CD4-positive, alpha-beta T cell treated with Interleukin-17A for 1 hour (primary cell): ENCODE measurements around the gene FAM47E.
"Not testable (repeated sequence)": the region's sequence is repeated elsewhere in the genome, so short reads cannot be mapped to it uniquely, and the experiment has no call there.

Experiments
- DNase-seq: peaks from one replicate; pipeline ENCODE4 v3.0.0-alpha.2; 2020

FAM47E gene

DNA sequence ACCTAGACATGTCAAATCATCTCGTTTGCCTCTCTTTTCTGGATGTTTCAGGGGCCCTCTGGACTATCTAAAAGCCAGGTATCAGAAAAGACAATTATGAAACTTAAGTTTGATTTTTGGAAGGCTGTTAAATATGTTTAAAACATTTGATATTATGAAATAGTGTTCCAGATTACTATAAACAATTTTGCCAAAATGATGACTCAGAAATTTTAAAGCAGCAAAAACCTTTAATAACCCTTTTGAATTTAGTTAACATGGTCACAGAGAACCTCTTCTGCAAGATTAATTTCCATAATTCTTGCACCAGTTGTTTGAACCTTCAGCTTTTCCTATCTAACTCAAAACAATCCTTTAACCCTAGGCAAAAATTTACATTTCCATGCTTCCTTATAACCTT, 18.8 kb upstream of the FAM47E start:
- DNase-seq, result no peak

DNA sequence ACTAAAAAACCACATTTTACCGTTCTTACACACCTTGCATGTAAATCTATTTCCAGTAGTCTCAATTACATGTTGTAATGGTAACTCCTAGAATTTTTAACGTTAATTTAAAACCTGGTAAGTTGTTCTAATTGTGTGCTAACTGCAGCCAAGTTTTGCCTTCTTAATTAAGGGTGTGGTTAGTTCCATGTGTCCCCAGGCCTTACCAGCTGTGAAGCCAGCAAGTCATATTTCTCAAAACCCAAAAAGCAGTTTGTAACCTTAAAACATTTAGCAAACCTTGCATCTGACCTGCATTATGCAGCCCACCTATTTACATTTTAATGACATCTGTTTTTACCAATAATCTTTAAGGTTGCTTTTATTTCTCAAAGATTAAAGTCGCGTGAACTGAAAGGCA, 18.4 kb upstream of the FAM47E start:
- no peak for DNase-seq

DNA sequence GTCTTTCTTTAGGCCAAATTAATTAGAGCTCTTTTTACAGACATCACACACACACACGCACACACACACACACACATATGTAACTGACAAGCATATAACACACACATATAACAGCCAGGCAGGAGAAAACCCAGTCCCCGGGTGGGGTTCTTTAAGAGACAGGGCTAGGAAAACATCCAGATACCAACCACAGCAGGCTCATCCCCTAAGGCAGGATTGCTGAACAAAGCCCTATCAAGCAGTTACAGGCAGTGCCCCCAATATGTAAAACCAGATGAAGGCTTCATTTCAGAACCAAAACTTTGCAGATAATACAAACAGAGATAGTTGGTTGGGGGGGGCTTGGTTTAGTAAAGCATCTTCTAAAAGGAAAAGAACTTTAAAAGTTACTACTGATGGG, 18.0 kb upstream of the FAM47E start:
- DNase-seq, result no peak

DNA sequence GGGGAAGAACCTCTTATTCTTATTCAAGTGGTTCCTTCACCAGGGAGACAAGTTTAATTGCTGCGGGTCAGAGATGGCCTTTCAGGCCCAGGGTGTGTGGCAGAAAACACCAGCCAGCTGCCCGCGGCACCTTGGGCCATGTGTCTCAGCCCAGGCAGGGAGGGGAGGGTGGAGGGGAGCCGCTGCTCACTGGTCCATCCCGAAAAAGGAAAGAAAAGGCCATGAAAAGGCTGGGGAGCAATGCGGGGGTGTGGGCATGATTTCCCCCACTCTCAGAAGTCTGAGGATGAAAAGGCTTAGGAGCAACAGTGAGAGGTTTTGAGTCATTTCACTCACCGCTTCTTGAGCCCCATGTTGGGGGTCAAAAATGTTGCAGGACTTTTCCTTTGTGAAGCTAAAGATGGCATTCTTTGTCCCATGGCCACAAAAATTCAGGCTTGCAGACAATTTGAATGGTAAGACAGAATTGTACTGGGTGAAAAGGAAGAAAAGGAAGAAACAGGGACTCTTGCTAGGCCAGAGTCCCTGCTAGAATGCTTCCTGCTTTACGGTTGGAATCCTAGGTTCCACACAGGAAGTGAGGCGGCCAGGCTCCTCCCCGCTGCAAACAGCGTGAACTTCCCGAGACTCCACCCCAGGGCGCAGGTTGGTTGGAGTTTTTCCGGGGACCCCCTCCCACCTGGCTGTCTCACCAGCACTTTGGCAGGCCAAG, 17.4 kb upstream of the FAM47E start:
- DNase-seq, result no peak

DNA sequence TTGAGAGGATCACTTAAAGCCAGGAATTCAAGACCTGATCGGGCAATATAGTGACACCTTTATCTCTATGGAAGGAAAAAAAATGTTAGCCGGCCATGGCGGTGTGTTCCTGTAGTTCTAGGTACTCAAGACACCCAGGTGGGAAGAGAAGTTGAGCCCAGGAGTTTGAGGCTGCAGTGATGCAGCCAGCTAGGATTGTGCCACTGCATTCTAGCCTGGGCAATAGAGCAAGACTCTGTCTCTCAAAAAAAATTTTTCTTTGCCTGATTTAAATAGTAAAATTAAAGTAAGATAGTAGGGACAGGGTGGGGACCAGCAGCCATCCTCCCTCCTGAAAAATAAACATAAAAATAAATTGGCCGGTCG, 16.9 kb upstream of the FAM47E start:
- no peak for DNase-seq

DNA sequence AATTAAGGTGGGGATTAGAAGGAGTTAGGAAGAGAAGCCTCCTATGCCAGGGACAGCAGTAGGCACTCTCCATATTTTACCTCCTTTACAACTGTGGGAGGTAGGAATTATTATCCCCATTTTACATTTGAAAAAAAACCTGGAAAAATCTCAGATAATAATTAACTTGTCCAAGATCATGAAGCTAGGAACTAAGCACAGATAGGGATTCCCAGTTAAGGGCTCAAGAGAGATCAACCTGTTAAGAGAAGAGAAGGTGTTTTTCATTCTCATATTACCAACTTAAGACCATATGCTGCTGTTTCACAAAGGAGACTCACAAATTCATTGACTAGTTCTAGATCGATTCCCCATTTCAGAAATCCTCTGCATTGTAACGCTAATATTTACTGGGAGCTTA, 16.1 kb upstream of the FAM47E start:
- DNase-seq, result no peak

DNA sequence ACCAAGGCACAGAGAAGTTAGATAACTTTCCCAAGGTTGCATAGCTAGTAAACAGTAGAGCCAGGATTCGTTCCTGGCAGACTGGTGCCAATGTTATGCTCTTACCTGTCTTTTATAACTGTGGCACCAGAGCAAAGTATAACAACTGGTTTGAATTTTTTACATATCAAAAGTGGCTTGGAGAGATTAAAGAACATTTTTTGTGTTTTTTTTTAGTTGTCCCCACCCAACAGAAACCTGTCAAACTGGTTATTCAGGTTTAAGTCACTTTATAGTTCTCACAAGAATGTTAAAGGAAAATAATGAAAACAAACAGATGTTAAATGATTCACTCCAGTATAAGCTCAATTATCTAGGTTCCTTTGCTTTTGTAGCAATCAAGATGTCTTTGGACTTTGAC, 15.6 kb upstream of the FAM47E start:
- DNase-seq, result no peak

DNA sequence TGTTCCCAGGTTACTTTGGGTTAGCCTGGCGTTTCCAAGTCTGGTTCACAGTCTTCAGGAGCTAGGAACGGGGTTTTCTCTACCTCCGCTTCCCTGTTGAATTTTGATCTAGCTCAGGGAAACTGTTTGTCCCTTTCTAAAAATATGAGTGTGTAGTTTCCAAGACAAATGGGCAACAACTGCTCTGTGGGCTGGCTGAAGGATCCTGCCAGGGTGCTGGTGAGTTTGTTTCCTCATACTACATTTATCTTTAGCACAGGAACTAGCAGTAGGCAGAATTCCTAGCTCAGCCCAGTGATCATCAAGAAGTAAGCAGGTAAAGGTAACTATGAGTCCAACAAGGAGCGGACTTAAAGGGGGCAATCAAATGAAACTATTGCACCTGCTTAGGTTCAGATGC, 13.3 kb upstream of the FAM47E start:
- DNase-seq, result no peak

DNA sequence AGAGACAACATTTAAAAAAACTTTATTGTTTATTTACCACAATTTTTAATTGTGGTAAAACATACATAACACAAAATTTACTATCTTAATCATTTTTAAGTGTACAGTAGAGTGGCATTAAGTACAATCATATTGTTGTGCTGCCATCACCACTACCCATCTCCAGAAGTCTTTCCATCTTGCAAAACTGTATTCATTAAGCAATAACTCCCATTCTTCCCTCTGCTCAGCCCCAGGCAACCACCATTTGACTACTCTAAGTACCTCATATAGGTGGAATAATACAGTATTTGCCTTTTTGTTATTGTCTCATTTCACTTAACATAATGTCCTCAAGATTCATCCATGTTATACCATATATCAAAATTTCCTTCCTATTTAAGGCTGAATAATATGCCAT, 12.8 kb upstream of the FAM47E start:
- DNase-seq, result no peak

DNA sequence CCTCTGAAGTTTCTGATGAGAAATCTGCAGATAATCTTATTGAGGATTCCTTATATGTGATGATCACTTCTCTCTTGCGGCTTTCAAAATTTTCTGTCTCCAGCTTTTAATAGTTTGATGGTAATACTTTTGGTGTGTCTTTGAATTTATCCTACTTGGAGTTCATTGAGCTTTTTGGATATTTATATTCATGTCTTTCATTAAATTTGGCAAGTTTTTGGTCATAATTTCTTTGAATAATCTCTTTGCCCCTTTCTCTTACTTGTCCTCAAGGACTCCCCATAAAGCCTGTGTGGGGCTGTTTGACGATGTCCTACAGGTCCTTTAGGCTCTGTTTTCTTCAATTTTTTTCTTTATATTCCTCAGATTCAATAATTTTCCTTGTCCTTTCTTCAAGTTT, 11.3 kb upstream of the FAM47E start:
- DNase-seq, result no peak

DNA sequence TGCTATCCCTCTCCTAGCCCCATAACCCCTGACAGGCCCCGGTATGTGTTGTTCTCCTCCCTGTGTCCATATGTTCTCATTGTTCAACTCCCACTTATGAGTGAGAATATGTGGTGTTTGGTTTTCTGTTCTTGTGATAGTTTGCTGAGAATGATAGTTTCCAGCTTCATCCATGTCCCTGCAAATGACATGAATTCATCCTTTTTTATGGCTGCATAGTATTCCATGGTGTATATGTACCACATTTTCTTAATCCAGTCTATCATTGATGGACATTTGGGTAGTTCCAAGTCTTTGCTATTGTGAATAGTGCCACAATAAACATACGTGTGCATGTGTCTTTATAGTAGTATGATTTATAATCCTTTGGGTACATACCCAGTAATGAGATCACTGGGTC, 7.6 kb upstream of the FAM47E start:
- not testable (repeated sequence) for DNase-seq

DNA sequence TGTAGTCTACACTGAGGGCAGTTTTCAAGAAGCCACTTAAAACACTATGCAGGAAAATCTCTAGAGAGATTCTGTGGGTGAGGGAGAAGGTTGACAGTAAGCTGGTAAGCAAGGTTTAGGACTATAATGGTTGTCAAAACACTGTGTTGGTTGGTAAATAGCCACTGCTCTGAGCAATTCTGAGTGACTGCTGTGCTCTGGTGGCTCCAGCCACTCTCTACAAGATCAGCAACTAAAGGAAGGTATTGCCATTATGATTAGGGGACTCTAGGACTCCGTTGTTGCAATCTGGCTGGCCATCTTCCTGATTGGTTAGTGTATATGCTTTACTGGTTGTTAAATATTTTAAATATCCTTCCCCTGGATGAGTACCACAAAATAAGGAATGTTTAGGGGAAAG, 5.5 kb upstream of the FAM47E start:
- DNase-seq, result no peak

DNA sequence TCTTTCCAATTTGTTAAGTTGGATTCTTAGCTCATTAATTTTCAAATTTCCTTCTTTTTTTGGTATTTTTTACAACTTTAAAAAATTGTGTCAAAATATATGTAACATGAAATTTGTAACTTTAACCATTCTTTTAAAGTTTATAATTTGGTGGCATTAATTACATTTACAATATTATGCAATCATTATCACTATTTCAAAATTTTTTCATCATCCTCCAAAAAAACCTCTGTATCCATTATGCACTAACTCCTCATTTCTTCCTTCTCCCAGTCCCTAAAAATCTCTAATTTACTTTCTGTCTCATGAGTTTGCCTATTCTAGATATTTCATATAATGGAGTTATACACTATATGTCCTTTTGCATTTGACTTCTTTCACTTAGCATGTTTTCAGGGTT, 4.7 kb upstream of the FAM47E start:
- no peak for DNase-seq

DNA sequence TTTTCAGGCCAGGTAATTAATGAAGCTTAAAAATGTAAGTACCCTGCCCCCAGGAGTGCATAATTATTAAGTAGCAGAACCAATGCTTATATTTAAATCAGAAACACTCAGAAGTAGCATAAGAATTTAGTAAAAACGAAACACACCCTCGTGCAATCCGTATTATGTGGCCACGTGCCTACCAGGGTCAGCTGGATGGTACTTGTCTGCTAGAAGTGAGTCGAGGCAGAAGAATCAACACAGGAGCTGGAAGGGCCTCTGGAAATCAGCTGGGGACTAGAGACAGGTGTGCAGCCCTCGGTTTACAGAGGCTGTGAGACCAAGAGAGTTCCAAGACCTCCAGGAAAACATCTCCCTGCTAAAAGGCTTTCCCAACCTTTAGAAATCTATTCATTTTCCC, 559 bp upstream of the FAM47E start:
- DNase-seq, result no peak

DNA sequence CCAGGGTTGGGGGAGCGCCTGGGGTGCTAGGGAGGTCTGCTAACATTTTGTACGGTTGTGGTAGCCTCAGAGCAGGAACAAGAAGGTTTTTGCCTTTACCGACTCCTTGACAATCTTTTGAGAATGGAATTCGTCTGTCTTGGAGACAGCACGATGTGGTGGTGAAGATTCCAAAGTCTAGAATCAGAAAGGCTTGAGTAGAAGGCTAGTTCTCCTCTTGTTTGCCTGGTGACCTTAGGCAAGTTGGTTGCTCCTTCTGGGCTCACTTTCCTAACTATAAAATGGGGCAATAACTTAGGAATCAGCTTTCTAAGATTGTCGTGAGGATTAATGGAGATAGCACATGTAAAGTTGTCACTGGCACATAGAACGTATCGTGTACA, 741 bp downstream of the FAM47E start:
- no peak for DNase-seq

DNA sequence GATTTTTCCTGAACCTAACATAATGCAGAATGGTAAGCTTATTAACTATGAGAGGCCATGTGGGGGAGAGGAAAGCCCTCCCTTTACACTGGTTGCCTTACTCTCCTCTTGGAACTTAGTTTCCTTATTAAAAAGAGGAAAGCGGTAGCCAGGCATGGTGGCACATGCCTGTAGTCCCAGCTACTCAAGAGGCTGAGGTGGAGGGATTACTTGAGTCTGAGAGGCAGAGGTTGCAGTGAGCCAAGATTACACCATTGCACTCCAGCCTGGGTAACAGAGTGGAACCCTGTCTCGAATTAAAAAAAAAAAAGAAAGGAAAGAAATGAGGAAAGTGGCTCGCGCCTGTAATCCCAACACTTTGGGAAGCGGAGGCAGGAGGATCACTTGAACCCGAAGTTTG, 2.0 kb downstream of the FAM47E start:
- DNase-seq, result no peak

DNA sequence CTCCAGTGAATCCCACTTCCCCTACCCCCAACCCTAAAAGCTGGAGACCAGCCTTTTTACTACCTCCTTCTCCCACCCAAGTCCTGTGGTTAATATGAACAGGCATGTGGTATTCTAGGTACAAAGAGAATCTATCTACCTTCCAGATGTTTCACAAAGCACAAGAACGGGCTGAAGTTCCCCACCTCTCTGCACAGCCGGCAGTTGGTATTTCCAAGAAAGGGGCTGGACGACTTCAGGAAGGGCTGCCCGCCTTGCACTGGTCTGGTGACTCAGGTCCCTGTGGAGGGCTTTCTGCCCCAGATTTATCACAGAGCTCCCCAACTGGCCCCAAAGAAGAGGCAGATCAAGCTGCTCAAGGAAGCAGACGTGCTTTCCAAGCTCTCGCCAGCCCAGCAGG, 4.5 kb downstream of the FAM47E start:
- DNase-seq, result no peak

DNA sequence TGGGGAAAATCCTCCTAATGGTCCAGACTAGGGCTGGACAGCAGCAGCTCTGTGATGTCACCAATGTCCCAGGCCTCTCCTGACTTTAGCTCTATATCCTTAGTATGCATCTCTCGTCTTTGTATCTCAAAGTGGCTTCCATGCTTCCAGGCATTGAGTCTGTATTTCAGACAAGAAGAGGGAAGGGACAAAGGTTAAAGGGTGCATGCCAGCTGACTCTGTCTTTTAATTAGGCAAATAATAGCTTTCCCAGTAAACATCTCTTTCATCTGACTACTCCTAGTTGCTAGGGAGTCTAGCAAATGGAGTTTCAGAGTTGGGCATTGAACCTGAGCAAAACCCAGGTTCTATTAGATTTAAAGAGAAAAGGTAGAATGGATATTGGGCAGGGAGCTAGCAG, 5.4 kb downstream of the FAM47E start:
- DNase-seq, result no peak

DNA sequence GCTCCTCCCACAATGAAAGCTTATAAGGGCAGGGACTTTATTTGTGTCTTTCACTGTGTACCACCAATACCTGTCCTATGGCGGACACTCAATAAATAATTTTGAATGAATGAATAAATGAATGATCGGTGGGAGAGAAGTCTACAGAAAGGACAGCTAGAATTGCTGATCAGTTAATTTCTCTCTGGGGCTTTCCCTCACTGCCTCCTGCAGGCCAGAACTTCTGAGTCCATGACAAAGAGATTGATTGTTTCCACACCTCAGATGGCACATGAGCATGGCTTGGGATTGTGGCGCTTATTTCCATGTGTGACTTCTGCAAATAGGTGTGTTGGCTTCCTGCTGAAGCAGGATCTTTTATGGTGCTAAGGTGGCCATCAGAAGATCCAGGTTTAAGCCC, 6.3 kb downstream of the FAM47E start:
- DNase-seq, result no peak

DNA sequence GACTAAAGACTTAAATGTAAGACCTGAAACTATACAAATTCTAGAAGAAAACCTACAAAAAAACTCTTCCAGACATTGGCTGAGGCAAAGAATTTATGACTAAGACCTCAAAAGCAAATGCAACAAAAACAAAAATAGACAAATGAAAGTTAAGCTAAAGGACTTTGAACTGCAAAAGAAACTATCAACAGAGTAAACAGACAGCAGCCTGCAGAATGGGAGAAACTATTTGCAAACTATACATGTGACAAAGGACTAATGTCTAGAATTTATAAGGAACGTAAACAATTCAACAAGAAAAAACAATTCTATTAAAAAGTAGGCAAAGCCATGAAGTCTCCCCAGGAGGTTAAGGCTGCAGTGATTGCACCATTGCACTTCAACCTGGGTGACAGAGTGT, 9.1 kb downstream of the FAM47E start:
- no peak for DNase-seq

DNA sequence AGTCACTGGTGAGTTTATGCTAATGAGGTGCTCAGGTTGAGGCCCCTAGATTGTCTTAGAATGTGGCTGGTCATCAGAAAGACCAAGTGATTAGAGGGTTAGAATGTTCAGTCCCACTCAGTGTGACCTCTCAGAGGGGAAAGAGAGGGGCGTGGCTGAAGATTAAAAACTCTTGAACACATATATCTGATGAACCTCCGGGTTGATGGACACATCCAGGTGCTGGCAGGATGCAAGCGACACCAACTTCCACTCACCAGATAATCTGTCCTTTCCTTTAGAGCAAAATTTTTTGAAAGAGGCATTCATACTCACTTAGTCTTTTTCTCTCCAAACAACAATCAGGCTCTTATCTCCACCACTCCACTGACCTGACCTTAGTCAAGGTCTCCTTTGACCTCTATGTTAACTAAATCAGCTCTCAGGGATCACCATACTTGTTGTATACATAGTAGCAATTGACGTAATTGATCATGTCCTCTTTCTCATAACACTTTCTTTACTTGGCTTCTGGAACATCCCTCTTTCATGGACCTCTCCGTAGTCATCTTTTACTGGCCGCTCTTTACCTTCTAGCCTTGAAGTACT, 14.2 kb downstream of the FAM47E start:
- no peak for DNase-seq

DNA sequence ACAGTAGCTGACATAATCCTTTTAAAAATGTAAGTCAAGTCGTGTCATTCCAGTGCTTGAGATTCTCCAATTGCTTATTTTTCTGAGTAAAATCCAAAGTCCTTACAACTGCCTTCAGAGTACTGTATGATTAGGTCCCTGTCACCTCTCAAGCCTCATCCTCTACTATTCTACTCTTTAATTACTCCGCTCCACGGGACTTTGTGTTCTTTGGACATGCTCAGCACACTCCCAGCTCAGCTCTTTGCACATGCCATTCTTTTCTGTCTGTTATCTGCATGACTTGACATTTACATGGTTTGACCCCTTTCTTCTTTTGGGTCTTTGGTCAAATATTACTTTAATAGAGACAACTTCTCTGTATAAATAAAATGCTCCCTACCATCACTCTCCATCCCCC, 15.1 kb downstream of the FAM47E start:
- no peak for DNase-seq

DNA sequence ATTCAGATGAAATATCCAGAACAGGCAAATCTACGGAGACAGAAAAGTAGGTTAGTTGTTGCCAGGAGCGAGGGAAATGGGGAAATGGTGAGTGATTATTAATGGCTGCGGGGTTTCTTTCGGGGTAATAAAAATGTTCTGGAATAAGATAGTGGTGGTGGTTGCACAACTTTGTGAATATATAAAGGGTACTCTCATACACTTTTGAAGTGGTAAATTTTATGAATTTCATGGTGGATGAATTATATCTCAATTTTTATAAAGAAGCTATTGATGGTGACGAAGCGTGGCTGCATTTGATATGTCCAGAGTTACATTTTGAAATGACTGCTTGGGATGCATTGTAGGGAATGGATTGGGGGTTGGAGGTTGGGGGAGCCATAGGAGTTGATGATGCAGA, 16.3 kb downstream of the FAM47E start:
- no peak for DNase-seq

DNA sequence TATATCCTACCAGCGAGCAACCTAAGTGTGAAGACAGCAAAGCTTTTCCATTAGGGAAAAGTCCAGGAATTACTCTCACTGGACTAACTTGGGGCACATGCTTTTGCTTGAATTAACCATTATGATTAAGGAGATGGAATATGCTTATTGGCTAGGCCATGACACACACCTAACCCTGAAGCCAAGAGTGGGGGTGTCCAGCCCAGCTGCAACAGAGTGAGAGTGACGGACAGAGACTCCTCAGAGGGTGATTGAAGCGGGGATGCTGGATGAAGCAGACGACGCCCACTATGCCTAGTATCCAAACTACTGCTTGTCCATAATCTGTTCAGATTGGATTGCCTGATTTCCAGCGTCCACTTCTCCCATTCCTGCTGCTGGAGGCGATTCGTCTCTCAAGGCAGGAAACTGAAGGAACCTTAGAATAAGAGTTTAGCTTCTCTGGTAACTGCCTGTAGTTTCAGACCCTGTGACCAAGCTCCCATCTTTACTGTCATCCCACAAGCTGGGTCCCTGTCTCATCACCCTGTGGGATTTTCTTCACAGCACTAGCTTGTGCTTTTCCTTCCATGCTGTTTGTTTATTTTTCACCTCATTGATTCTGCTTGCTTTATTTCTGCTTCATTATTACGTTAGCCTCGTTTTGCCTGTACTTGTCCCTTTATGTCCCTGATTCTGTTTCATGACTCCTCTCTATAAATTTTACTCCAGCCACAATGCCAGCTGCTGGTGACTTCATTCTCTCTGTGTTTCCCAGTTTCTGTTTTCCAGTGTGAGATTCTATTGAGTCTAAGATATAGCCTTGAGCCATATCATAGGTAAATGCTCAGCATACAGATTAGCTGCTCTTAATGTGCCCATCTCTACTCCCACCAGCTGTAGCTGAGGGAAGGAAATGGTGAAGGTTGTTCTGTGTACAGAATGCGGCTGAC, 19.0 kb downstream of the FAM47E start:
- no peak for DNase-seq
